Stimulated activated CD4-positive, alpha-beta T cell treated with anti-CD3 and anti-CD28 coated beads, Interleukin-1b, Interleukin-23, amount 100 ng/mL, for 4 hours (primary cell): Measurements from ENCODE around the gene CAMK2D.
"Not testable (repeated sequence)": the region's sequence is repeated elsewhere in the genome, so short reads cannot be mapped to it uniquely, and the experiment has no call there.

Source experiments
- DNase-seq, 2 donors: peaks; one replicate each; pipeline ENCODE4 v3.0.0-alpha.2; 2020; ENCODE audit warnings: low read depth in 2 of 2

Gene CAMK2D

GRCh38 chr4:113730467-113731216, 30.9 kb downstream of the CAMK2D start:
- no peak for DNase-seq

DNA sequence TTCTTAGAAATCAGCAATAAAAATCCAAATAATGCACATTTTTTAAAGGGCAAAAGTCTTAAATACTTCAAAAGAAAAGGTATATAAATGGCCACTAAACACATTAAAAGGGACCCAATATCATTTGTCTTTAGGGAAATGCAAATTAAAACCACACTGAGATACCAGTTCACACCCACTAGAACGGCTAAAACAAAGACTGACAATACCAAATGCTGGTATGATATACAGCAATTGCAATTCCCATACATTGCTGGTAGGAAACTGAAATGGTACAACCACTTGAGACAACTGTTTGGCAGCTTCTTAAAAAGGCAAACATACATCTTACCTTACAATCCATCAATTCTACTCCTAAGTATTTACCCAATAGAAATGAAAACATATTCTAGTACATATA, 33.7 kb downstream of the CAMK2D start:
- DNase-seq: no peak

- DNase-seq: no peak
Measured at GRCh38 chr4:113725963-113726362, 35.6 kb downstream of the CAMK2D start.

DNA sequence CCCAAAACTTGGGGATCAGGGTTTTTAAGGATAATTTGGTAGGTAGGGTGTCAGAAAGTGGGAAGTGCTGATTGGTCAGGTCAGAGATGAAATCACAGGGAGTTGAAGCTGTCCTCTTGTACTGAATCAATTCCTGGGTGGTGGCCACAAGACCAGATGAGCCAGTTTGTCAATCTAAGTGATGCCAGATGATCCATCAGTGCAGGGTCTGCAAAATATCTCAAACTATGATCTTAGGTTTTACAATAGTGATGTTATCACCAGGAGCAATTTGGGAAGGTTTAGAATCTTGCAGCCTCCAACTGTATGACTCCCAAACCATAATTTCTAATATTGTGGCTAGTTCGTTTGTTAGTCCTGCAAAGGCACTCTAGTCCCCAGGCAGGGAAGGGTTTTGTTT, 43.3 kb downstream of the CAMK2D start:
- no peak for DNase-seq

DNA sequence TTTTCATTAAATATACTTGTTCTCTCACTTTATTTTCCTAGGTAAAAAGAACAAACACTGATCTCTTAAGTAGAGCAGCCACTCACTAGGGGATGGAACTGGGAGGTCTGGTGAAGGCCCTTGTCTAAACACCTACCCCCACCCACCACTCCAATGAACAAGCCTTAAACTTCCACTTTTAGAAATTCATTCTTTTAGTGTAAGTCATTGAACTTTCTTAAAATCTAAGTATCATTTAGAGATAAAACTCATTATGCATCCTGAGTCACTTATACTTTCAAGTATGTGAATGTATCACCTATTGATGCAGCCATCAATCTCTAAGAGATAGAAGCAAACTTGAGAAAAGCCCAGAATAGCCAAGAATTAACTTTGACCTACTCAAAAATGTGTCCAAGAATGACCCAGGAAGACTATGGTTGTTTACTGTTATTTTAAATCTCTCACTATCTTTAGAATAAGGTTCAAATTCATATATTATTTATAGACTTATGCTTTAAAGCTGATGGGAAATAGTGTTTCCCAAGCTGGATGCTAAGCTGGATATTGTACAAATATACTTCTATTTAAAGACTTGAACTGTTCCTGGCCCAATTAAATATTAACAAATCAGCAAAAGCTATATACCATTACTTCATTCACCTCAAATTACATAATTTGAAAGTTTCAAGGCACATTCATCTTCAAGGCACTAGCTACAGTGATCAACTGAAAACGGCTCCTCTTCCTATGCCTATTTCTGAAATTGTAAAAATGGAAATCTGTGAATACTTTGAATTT, 49.5 kb downstream of the CAMK2D start:
- no peak for DNase-seq

- no peak for DNase-seq
Measured at GRCh38 chr4:113708250-113708649, 53.3 kb downstream of the CAMK2D start.

- no peak for DNase-seq
Measured at GRCh38 chr4:113707048-113707447, 54.5 kb downstream of the CAMK2D start.

- DNase-seq: not testable (repeated sequence)
Measured at GRCh38 chr4:113705097-113705496, 56.4 kb downstream of the CAMK2D start.

DNA sequence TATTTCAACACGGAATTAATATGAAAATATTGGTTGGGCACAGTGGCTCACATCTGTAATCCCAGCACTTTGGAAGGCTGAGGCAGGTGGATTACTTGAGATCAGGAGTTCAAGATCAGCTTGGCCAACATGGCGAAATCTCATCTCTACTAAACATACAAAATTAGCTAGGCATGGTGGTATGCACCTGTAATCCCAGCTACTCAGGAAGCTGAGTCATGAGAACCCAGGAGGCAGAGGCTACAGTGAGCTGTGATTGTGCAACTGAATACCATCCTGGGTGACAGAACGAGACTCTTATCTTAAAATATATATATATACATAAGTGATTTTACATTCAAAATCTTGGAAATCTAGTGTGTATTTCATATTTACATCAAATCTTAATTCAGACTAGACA, 58.9 kb downstream of the CAMK2D start:
- DNase-seq: not testable (repeated sequence)

- no peak for DNase-seq
Measured at GRCh38 chr4:113701169-113701568, 60.4 kb downstream of the CAMK2D start.

GRCh38 chr4:113700602-113701150, 60.9 kb downstream of the CAMK2D start:
- DNase-seq: no peak

DNA sequence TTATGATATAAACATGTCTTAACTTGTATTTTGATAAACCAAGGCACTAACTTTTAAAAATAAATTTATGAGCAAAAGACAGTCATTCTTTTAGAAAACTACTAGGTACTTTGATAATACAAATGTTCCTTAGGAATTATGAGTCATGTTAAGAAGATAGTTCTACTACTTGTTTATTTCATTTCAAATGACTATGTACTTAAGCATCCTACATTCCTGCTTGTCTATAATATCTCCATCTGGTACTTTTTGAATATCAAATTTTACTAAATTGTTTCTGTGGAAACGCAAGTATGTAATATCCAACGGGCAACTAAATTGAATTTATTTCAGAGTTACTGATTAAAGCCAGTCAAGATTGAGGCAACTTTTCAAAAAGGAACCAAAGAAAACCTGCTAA, 61.8 kb downstream of the CAMK2D start:
- DNase-seq: no peak

DNA sequence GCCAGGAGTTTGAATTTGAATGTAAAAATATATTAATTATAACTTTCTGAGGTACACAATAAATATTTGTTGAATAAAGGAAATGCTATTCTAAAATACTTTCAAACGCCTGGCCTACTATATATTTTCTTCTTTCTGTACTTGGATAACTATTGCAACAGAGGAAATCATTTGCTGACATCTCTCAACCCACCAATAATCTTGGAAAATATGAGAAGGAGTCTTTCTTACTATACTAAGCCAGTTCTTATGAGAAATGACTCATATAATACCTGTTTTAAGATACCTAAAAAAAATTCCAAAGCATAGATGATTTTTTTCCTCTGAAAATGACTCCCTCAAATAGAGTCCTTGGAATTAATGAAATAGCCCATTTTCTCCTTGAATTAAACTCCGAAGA, 64.1 kb downstream of the CAMK2D start:
- no peak for DNase-seq

DNA sequence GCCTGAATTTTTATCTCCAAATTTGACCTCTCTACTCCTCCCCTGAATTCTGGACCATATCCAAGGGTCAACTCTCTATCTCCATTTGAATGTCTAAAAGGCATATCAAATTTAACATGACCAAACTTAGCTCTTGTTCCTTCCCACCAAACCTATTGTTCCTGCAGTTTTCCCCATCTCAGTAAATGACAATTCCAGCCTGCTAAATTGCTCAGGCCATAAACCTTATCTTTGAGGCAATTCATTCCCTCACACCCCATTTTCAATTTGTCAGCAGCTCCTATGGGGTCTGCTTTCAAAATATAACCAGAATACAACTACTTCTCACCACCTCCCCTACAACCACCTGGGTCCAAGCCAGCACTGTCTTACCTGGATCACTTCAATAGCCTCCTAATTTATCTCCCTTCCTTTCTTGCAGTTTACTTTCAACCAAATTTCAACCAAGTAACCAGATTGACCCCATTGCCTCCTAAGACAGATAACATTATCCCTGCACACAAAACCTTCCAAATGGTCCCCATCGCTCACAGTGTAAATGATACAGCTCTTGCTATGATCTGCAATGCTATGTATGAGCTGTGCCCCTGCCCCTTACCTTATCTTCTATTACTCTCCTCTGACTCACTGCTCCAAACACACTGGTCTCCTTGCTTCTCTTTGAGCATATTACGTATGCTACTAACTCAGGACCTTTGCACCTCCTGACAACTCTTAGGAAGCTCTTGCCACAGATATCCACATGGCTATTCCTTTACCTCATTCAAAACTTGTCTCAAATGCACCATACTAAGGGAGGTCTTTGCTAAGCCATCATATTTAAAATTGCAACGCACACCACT, 66.0 kb downstream of the CAMK2D start:
- DNase-seq: no peak

GRCh38 chr4:113694008-113694407, 67.5 kb downstream of the CAMK2D start:
- DNase-seq: no peak

- no peak for DNase-seq
Measured at GRCh38 chr4:113692809-113693411, 68.6 kb downstream of the CAMK2D start.

- DNase-seq: no peak
Measured at GRCh38 chr4:113691676-113692075, 69.9 kb downstream of the CAMK2D start.

DNA sequence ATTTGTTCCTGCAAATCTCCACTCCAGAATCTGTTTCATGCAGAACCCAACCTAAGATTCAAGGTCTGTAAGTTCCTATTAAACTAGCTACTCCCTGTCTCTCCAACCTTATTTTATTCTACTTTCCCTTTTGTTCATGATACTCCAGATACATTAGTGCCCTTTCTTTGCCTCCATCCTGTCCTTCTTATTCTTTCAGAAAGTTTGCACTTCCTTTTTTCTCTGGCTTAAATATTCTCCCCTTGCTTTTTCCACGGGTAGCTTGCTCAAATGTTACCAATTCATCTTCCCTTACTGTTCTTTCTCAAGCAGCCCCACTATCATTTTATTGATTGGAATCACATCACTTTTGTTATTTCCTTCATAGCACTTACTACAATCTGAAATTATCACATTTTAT, 72.1 kb downstream of the CAMK2D start:
- no peak for DNase-seq

DNA sequence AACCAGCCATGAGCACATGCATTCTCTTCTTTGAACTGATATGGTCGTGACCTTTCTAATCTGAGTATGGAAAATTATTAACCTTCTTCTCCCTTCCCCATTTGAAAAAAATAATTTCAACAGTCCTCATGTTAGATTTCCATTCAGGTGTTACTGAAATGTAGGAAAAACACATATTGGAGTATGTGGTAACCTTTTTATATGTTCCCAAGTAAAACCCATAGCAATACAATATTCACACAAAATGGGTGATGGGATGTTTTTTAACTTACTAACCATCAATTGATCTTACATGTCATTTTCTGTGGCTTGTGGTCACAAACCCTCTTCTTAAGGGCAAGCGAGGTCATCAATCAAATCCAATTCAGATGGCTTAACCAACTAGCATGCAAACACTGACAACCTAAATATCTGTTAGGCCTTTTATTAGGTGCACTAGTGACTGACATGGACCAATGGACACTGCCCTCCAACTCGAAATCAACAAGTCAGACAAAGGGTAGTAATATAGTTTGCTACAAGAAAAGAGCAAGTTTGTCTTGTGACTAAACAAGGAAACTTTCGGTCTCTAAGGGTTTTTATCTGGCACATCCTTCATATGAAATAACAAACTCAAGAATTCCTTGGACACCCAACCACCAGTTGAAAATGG, 74.3 kb downstream of the CAMK2D start:
- no peak for DNase-seq

DNA sequence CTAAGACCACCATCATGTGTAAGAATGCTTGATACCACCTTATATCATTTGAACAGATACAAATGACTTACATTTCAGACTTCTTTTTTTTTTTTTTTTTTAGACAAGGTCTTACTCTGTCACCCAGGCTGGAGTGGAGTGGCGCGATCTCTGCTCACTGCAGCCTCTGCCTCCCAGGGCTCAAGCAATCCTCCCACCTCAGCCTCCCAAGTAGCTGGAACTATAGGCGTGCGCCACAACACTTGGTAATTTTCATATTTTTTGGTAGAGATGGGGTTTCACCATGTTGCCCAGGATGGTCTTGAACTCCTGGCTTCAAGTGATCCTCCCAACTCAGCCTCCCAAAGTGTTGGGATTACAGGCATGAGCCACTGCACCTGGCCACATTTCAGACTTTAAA, 76.4 kb downstream of the CAMK2D start:
- DNase-seq: not testable (repeated sequence)

GRCh38 chr4:113684534-113685091, 76.9 kb downstream of the CAMK2D start:
- DNase-seq: no peak
